Gastrocnemius medialis (tissue), 4 donors: ENCODE results near the gene SPATS2L.

ENCODE experiments used
- POLR2A ChIP-seq, 2 donors: fragments of 450-650 bp; IDR thresholded peaks; one replicate each; pipeline ENCODE4 v1.6.1; 2017; ENCODE audit warnings: antibody characterized with exemption in 2 of 2, mild to moderate bottlenecking in 2 of 2, moderate library complexity in 2 of 2
- TF ChIP-seq, protein P1 (sequence below), 5 experiments: fragments of 450-650 bp in 3 of 5; fragments of 200-600 bp in 2 of 5; sonication (generic) in 2 of 5; IDR thresholded peaks in 4 of 5; conservative IDR thresholded peaks in 1 of 5; 1 replicate in 4 of 5; 2 replicates in 1 of 5; pipeline ENCODE4 v1.5.1; 2016 to 2019; ENCODE audit warnings: antibody characterized with exemption in 5 of 5, mild to moderate bottlenecking in 3 of 5, moderate library complexity in 3 of 5

DNA sequence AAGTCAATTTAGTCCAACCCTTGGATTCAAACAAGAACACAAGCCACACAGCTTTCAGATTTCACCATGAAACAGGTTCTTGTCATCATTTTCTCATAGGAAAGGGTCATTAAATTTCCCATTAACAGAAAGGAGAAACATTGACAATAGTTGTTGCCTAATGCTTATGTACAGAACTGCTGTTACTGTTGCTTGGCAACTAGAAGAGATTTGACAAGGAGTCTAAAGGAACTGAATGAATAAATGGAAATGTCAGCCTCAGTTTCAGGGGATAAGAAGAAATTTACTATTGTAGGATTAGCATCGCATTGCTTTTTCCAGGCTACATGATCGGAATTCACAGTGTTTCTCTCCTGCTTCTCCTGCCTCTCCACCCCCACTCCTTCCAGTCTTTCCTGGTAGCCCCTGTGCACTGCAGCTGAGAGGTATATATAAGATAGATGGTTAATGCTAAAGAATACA, 90.3 kb downstream of the SPATS2L start:
- no peak for TF ChIP-seq POLR2A (IDR thresholded peaks at IDR 0.05)
- TF ChIP-seq, protein P1, sequence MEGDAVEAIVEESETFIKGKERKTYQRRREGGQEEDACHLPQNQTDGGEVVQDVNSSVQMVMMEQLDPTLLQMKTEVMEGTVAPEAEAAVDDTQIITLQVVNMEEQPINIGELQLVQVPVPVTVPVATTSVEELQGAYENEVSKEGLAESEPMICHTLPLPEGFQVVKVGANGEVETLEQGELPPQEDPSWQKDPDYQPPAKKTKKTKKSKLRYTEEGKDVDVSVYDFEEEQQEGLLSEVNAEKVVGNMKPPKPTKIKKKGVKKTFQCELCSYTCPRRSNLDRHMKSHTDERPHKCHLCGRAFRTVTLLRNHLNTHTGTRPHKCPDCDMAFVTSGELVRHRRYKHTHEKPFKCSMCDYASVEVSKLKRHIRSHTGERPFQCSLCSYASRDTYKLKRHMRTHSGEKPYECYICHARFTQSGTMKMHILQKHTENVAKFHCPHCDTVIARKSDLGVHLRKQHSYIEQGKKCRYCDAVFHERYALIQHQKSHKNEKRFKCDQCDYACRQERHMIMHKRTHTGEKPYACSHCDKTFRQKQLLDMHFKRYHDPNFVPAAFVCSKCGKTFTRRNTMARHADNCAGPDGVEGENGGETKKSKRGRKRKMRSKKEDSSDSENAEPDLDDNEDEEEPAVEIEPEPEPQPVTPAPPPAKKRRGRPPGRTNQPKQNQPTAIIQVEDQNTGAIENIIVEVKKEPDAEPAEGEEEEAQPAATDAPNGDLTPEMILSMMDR (IDR thresholded peaks at IDR 0.05 in 4 of 5, conservative IDR thresholded peaks at IDR 0.05 in 1 of 5), result no peak
